HEK293 (cell line): Measurements from ENCODE around the gene PHYKPL.

ENCODE experiments used
- CTCF ChIA-PET: fragments of 350-600 bp; formaldehyde crosslinking; extraction: SDS; loops from one replicate; lab custom pipeline; 2021; ENCODE audit warnings: antibody characterized with exemption; lab: Yijun Ruan, JAX
- POLR2A ChIA-PET: fragments of 300-600 bp; formaldehyde crosslinking; extraction: SDS; loops from one replicate; lab custom pipeline; 2020; ENCODE audit warnings: antibody characterized with exemption, inconsistent platforms; lab: Yijun Ruan, JAX
- H3K27ac ChIP-seq: fragments of 200-500 bp; sonication (Bioruptor generic); 2 replicates; pipeline ENCODE4 v1.5.1; 2014; ENCODE audit warnings: low read depth, low read length, control low read depth, inconsistent platforms; ENCODE audit errors: extremely low read depth
- H3K36me3 ChIP-seq, 2 experiments: fragments of 200-500 bp in 1 of 2; sonication (Bioruptor generic) in 1 of 2; 1 replicate in 1 of 2; 2 replicates in 1 of 2; pipeline ENCODE4 v1.5.1; 2014 to 2017; ENCODE audit warnings: inconsistent platforms in 2 of 2, low read length in 2 of 2; ENCODE audit not compliant: control insufficient read depth in 2 of 2, insufficient read depth in 1 of 2
- H3K4me1 ChIP-seq: fragments of 200-500 bp; sonication (Bioruptor generic); 2 replicates; pipeline ENCODE4 v1.5.1; 2014; ENCODE audit warnings: mild to moderate bottlenecking, low read length, inconsistent platforms; ENCODE audit not compliant: control insufficient read depth, insufficient read depth
- H3K4me3 ChIP-seq: 2 replicates; pipeline ENCODE4 v1.5.1; 2011; ENCODE audit warnings: low read depth, mild to moderate bottlenecking, control low read depth, low read length, moderate library complexity
- H3K9me3 ChIP-seq: fragments of 200-500 bp; sonication (Bioruptor generic); 2 replicates; pipeline ENCODE4 v1.5.1; 2014; ENCODE audit warnings: low read depth, low read length, inconsistent platforms; ENCODE audit not compliant: control insufficient read depth, insufficient read depth
- HIC1 ChIP-seq: fragments of 450-650 bp; formaldehyde crosslinking; IDR thresholded peaks from 2 replicates; pipeline ENCODE4 v1.5.1; 2016; ENCODE audit warnings: missing biosample characterization, missing genetic modification characterization
- INSM2 ChIP-seq: fragments of 450-650 bp; formaldehyde crosslinking; IDR thresholded peaks from 2 replicates; pipeline ENCODE4 v1.5.1; 2016; ENCODE audit warnings: missing biosample characterization, missing genetic modification characterization
- PRDM1 ChIP-seq: fragments of 450-650 bp; formaldehyde crosslinking; IDR thresholded peaks from 2 replicates; pipeline ENCODE4; 2016; ENCODE audit warnings: missing biosample characterization, missing genetic modification characterization
- RBAK ChIP-seq: fragments of 450-650 bp; formaldehyde crosslinking; IDR thresholded peaks from 2 replicates; pipeline ENCODE4 v1.5.1; 2016; ENCODE audit warnings: missing biosample characterization, missing genetic modification characterization
- SP7 ChIP-seq: fragments of 450-650 bp; formaldehyde crosslinking; IDR thresholded peaks from 2 replicates; pipeline ENCODE4 v1.5.1; 2016; ENCODE audit warnings: missing biosample characterization, missing genetic modification characterization
- ZNF133 ChIP-seq: fragments of 450-650 bp; formaldehyde crosslinking; IDR thresholded peaks from 2 replicates; pipeline ENCODE4 v1.5.1; 2016; ENCODE audit warnings: missing biosample characterization, missing genetic modification characterization
- ZNF416 ChIP-seq: fragments of 450-650 bp; formaldehyde crosslinking; IDR thresholded peaks from 2 replicates; pipeline ENCODE4 v1.5.1; 2016; ENCODE audit warnings: missing biosample characterization, missing genetic modification characterization
- ZNF48 ChIP-seq: fragments of 450-650 bp; formaldehyde crosslinking; IDR thresholded peaks from 2 replicates; pipeline ENCODE4 v1.5.1; 2016; ENCODE audit warnings: missing biosample characterization, missing genetic modification characterization
- ZNF518A ChIP-seq: fragments of 450-650 bp; formaldehyde crosslinking; conservative IDR thresholded peaks from 2 replicates; pipeline ENCODE4 v1.5.1; 2016; ENCODE audit warnings: low read depth, missing biosample characterization, missing genetic modification characterization
- ZNF529 ChIP-seq: fragments of 450-650 bp; formaldehyde crosslinking; IDR thresholded peaks from 2 replicates; pipeline ENCODE4 v1.5.1; 2017; ENCODE audit warnings: missing genetic modification characterization, missing biosample characterization; ENCODE audit not compliant: insufficient replicate concordance
- ZNF548 ChIP-seq: fragments of 450-650 bp; formaldehyde crosslinking; IDR thresholded peaks from 2 replicates; pipeline ENCODE4 v1.5.1; 2016; ENCODE audit warnings: missing biosample characterization, missing genetic modification characterization
- ZNF549 ChIP-seq: fragments of 450-650 bp; IDR thresholded peaks from 2 replicates; pipeline ENCODE4 v1.5.1; 2018; ENCODE audit warnings: missing biosample characterization, missing genetic modification characterization, mild to moderate bottlenecking, inconsistent platforms, moderate library complexity
- ZNF561 ChIP-seq: fragments of 450-650 bp; IDR thresholded peaks from 2 replicates; pipeline ENCODE4 v1.5.1; 2018; ENCODE audit warnings: missing biosample characterization, missing genetic modification characterization, borderline replicate concordance
- ZNF623 ChIP-seq: fragments of 450-650 bp; formaldehyde crosslinking; IDR thresholded peaks from 2 replicates; pipeline ENCODE4 v1.5.1; 2016; ENCODE audit warnings: missing biosample characterization, missing genetic modification characterization
- ZNF747 ChIP-seq: fragments of 450-650 bp; formaldehyde crosslinking; IDR thresholded peaks from 2 replicates; pipeline ENCODE4 v1.5.1; 2016; ENCODE audit warnings: missing biosample characterization, missing genetic modification characterization
- ZNF768 ChIP-seq: fragments of 450-650 bp; formaldehyde crosslinking; IDR thresholded peaks from 2 replicates; pipeline ENCODE4 v1.5.1; 2018; ENCODE audit warnings: missing biosample characterization, mild to moderate bottlenecking, missing genetic modification characterization
- ZSCAN18 ChIP-seq: fragments of 450-650 bp; formaldehyde crosslinking; IDR thresholded peaks from 2 replicates; pipeline ENCODE4 v1.5.1; 2016; ENCODE audit warnings: missing biosample characterization, missing genetic modification characterization
- ZSCAN23 ChIP-seq: fragments of 450-650 bp; formaldehyde crosslinking; IDR thresholded peaks from 2 replicates; pipeline ENCODE4 v1.5.1; 2016; ENCODE audit warnings: missing biosample characterization, missing genetic modification characterization
- ZSCAN4 ChIP-seq: fragments of 450-650 bp; formaldehyde crosslinking; IDR thresholded peaks from 2 replicates; pipeline ENCODE4 v1.5.1; 2017; ENCODE audit warnings: missing biosample characterization, missing genetic modification characterization

PHYKPL gene

GRCh38 chr5:178247481-178248456, 15.2 kb upstream of the PHYKPL start:
- H3K27ac ChIP-seq: no peak overlapping the region
- ChIA-PET POLR2A (no interaction called here), CTCF (interaction anchor here (1.6 kb wide), 1 partner anchor 36 kb away, joined by 4 read pairs; no protein-coding TSS in a partner anchor)
- H3K36me3 ChIP-seq: no peaks in the 10 kb centered on the region
- H3K9me3 ChIP-seq: no peaks in the 10 kb centered on the region
- TF ChIP-seq ZNF549 (tag by site-specific recombination) (no peak), ZSCAN18 (tag by site-specific recombination) (no peak), PRDM1 (tag by site-specific recombination) (no peak), HIC1 (tag by site-specific recombination) (no peak), ZNF747 (tag by site-specific recombination) (no peak), ZSCAN23 (tag by site-specific recombination) (no peak), ZNF623 (no peak), ZNF48 (no peak), ZNF518A (no peak), ZNF133 (no peak), SP7 (tag by site-specific recombination) (no peak), ZNF548 (tag by site-specific recombination) (no peak), RBAK (tag by site-specific recombination) (no peak), ZNF416 (tag by site-specific recombination) (no peak), ZNF768 (tag by site-specific recombination) (no peak), ZNF529 (no peak), ZNF561 (tag by site-specific recombination) (no peak), INSM2 (tag by site-specific recombination) (no peak), ZSCAN4 (tag by site-specific recombination) (no peak)
- no peaks in the 10 kb centered on the region for H3K4me1 ChIP-seq
- no peak overlapping the region for H3K4me3 ChIP-seq
